ENCODE measurements around the gene SCAF8. TPM values are rescaled to one million over a fixed set of nuclear protein-coding genes. Genes with fewer than 3 reads are reported as not detected.

Gene SCAF8
- total and polyA plus RNA-seq, 2 experiments from 2014 or later: 18.9 to 42.0 TPM

GRCh38 chr6:154842833-154843232 is 109.6 kb downstream of the SCAF8 start:
- Histone ChIP-seq H3K27me3 (no peaks in the 10 kb centered on the region), H3K4me1 (ENCODE audit: low read depth) (no peaks in the 10 kb centered on the region), H3K27ac (no peak overlapping the region), H3K9me3 (ENCODE audit: low read depth) (no peaks in the 10 kb centered on the region), H3K4me3 (no peak overlapping the region), H3K36me3 (no peaks in the 10 kb centered on the region)
- DNase-seq (ENCODE audit: low read depth in 1 of 2, low spot score in 1 of 2): no peak
- TF ChIP-seq CTCF (IDR thresholded peaks at IDR 0.05; ENCODE audit: low read depth, low read length): no peak

- Histone ChIP-seq H3K4me1 (ENCODE audit: low read depth) (no peaks in the 10 kb centered on the region), H3K27ac (no peak overlapping the region)
These were observed 114.1 kb downstream of the SCAF8 start for GRCh38 chr6:154847318-154847717.

GRCh38 chr6:154848580-154848979 is 115.4 kb downstream of the SCAF8 start:
- H3K36me3 ChIP-seq: no peaks in the 10 kb centered on the region
- no peaks in the 10 kb centered on the region for H3K4me1 ChIP-seq (ENCODE audit: low read depth)
- no peak overlapping the region for H3K27ac ChIP-seq
- TF ChIP-seq CTCF (IDR thresholded peaks at IDR 0.05; ENCODE audit: low read depth, low read length): no peak
- no peaks in the 10 kb centered on the region for H3K27me3 ChIP-seq
- no peaks in the 10 kb centered on the region for H3K9me3 ChIP-seq (ENCODE audit: low read depth)
- H3K4me3 ChIP-seq: no peak overlapping the region
- peak in 1 of 2 donors; percentile 30 for DNase-seq (ENCODE audit: low read depth in 1 of 2, low spot score in 1 of 2)

More at GRCh38 chr6:154847318-154847717, 114.1 kb downstream of the SCAF8 start:
- Histone ChIP-seq H3K9me3 (ENCODE audit: low read depth) (no peaks in the 10 kb centered on the region), H3K36me3 (no peaks in the 10 kb centered on the region), H3K27me3 (no peaks in the 10 kb centered on the region), H3K4me3 (no peak overlapping the region)
- DNase-seq (ENCODE audit: low read depth in 1 of 2, low spot score in 1 of 2): peak in 1 of 2 donors; percentile 12
- TF ChIP-seq CTCF (IDR thresholded peaks at IDR 0.05; ENCODE audit: low read depth, low read length): no peak

- Histone ChIP-seq H3K4me1 (ENCODE audit: low read depth) (no peaks in the 10 kb centered on the region), H3K27me3 (no peaks in the 10 kb centered on the region), H3K4me3 (no peak overlapping the region), H3K27ac (no peak overlapping the region), H3K9me3 (ENCODE audit: low read depth) (no peaks in the 10 kb centered on the region), H3K36me3 (no peaks in the 10 kb centered on the region)
- no peak for DNase-seq (ENCODE audit: low read depth in 1 of 2, low spot score in 1 of 2)
- no peak for TF ChIP-seq CTCF (IDR thresholded peaks at IDR 0.05; ENCODE audit: low read depth, low read length)
These were observed 116.3 kb downstream of the SCAF8 start for GRCh38 chr6:154849475-154849874.

- Histone ChIP-seq H3K27ac (no peak overlapping the region), H3K36me3 (no peaks in the 10 kb centered on the region), H3K27me3 (no peaks in the 10 kb centered on the region), H3K9me3 (ENCODE audit: low read depth) (no peaks in the 10 kb centered on the region), H3K4me3 (no peak overlapping the region), H3K4me1 (ENCODE audit: low read depth) (no peaks in the 10 kb centered on the region)
- TF ChIP-seq CTCF (IDR thresholded peaks at IDR 0.05; ENCODE audit: low read depth, low read length): no peak
- no peak for DNase-seq (ENCODE audit: low read depth in 1 of 2, low spot score in 1 of 2)
These were observed 119.5 kb downstream of the SCAF8 start for GRCh38 chr6:154852687-154853086.

- Histone ChIP-seq H3K9me3 (ENCODE audit: low read depth) (no peaks in the 10 kb centered on the region), H3K27ac (no peak overlapping the region), H3K4me1 (ENCODE audit: low read depth) (no peaks in the 10 kb centered on the region), H3K36me3 (no peaks in the 10 kb centered on the region), H3K4me3 (no peak overlapping the region), H3K27me3 (no peaks in the 10 kb centered on the region)
- no peak for DNase-seq (ENCODE audit: low read depth in 1 of 2, low spot score in 1 of 2)
- no peak for TF ChIP-seq CTCF (IDR thresholded peaks at IDR 0.05; ENCODE audit: low read depth, low read length)
These were observed 124.3 kb downstream of the SCAF8 start for GRCh38 chr6:154857529-154857928.

All from cardiac muscle cell (in vitro differentiated cells and primary cell).